Suppressor macrophage (primary cell): ENCODE data around the gene DEGS1.

Source experiments
- DNase-seq, 4 experiments: peaks; one replicate each; pipeline ENCODE4 v3.0.0-alpha.2; 2020 to 2022

Gene DEGS1

GRCh38 chr1:224216382-224216781 is 33.3 kb downstream of the DEGS1 start:
- DNase-seq = no peak

DNA sequence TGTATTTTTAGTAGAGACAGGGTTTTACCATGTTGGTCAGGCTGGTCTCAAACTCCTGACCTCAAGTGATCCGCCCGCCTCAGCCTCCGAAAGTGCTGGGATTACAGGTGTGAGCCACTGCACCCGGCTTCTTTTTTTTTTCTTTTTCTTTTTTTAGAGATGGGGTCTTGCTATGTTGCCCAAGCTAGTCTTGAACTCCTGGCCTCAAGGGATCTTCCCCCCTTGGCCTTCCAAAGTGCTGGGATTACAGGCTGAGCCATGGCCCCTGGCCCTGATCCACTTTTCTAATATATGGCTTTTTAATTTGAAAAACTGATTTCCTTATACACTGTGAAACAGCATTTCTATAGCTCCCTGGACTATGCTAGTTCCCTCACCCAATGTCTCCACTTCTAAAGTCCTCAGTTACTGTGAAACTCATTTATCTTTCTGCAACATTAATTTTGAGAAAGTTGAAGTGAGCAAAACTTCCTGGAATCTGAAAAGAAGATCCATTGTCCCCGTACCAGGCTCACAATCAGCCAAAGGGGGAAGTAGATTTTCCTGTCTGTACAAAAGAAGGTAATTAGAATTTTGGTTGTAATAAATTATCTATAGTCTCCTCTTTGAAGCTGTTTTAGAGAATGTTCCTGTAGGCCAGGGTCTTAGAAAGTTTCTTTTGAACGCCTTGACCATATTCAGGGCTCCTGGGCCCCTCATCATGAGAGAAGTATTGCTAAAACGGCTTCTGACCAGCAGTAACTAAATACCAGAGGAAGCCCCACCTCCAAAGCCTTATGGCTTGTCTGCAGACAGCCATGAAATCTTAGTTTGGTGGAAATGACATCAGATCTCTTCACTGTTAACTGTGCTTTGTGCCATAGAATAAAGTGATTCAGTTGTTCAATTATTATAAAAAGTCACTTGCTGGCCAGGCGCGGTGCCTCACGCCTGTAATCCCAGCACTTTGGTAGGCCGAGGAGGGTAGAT is 34.9 kb downstream of the DEGS1 start:
- peak in 3 of 4 experiments; percentile 29 to 49 (median 34) for DNase-seq

GRCh38 chr1:224219011-224219611 is 36.1 kb downstream of the DEGS1 start:
- no peak for DNase-seq

GRCh38 chr1:224219612-224220059 is 36.6 kb downstream of the DEGS1 start:
- no peak for DNase-seq

DNA sequence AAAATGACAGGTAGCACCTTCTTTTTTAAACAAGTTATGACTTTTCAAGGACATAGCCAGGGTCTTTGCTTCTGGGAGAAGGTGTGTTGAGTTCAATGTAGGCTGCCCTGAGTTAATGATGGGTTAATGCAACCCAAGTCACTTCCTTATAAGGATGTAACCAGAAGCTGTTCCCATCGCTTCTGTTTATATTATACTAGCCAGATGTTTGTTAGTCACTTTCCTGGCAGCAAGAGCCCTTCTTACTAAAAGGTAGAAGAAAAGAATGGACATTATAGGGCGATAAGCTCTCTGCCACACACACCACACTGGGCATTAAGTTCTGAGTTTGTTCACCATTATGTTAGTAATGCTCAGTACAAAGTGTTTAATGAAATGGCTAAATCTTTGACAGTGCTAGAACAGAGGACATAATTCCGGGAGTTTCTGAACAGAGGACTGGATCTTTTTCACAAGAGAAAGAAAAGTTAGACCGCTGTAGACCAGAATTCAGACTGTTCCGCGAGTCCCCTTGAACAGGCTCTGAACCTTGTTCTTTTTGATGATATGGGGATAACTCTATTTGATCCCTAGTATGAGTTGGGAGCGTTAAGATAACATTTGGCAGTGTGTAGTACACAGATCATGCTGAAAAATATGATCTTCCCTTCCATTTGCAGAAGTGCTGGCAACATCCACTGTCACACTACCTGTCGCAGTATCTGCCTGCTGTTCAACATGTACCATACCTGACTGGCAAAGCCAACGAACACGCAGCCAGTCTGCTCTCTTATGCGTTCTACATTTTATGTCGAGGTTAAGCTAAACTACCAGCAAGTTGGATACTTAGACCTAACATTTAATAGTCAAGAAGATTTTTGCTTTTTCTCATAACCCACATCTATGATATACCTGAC is 41.0 kb downstream of the DEGS1 start:
- peak in 2 of 4 experiments; percentile 26 to 31 for DNase-seq

DNA sequence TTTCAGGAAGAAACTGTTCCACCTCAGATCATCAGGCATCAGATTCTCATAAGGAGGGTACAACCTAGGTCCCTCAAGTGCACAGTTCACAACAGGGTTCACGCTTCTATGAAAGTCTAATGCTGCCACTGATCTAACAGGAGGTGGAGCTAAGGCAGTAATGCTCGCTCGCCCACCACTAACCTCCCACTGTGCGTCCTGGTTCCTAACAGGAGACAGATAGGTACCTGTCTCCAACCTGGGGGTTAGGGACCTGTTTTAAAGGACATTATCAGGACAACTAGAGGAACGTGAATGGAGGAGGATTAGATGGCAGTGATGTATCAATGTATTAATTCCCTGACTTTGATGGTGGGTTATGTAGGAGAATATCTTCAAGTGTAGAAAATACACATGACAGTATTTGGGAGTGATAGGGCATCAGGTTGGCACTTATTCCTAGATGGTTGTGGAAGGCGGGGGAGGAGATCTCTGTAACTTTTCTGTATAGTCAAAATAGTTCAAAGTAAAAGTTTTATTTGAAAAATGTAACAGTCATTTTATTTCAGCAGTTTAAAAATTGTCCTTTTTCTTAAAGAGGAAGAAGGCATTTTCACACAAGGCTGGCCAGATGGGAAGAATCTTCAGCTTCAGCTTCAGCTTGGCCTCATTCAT is 43.9 kb downstream of the DEGS1 start:
- no peak for DNase-seq

DNA sequence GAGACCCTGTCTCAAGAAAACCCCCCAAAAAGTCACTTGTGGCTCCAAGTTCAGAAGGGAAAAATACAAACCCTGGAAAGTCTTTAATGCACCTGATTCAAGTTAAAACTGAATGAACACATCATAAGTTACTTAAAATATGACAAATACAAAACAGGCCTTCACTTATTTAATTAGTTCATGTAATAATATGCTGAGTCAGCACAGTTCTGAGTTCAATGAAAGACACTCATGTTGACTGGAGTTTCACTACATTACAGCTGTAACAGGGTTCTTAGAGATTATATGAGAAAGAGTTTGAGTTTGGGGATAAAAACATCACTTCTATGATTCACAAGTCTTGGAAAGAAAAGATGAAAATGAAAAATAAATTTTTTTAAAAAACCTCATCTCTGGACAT is 51.0 kb downstream of the DEGS1 start:
- DNase-seq = no peak

DNA sequence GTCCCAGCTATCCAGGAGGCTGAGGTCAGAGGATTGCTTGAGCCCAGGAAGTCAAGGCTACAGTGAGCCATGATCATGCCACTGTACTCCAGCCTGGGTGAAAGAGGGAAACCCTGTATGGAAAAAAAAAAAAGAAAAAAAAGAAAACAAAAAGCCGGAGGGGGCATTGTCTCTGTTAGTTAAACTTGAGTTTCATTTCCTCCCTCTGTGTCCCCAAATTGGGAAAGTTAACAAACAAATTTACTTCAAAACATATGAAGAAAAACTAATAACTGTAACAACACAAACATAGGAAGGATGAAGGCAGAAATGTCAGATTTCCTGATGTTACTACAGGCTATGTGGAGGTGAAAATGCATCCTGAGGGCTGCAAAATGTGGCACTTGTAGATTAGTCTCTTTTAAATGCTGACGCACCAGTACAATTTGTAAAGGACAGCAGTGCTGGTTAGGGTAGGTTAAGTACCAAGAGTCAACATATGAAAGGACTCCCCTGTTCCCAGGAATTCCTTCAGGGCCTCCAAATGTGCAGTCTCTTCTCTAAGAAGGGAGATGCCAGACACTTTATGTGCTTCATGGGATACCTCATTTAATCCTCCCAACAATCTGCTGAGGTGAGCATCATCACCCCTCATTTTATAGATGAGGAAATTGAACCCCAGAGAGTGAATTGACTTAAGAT is 52.9 kb downstream of the DEGS1 start:
- peak in 1 of 4 experiments; percentile 59 for DNase-seq

DNA sequence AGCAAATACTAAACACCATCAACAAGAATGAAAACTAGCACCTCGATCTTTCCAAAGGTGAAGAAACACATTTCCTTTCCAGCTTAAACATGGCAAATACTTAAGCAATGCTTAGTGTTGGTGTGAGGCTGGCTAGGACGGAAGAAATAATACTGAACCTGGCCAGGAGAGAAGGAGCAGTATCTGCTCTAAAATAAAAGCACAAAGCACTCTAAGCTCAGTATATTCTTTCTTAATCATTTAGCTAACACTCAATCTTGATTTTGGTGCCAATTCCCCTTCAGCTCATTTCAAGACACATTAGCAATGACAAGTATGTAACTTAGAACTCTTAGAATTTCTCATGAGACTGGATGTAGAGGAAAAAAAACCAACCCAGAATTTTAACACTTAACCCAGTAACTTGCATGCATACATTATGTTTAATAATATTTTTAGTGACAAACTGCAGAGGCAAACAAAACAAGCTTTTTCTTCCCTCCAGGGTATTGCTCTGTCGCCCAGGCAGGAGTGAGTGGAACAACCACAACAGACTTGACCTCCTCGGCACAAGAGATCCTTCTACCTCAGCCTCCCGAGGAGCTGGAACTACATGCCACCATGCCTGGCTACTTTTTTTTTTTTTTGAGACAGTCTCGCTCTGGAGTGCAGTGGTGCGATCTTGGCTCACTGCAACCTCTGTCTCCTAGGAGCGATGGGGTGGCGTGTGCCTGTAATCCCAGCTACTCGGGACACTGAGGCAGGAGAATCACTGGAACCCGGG is 54.3 kb downstream of the DEGS1 start:
- DNase-seq = no peak

DNA sequence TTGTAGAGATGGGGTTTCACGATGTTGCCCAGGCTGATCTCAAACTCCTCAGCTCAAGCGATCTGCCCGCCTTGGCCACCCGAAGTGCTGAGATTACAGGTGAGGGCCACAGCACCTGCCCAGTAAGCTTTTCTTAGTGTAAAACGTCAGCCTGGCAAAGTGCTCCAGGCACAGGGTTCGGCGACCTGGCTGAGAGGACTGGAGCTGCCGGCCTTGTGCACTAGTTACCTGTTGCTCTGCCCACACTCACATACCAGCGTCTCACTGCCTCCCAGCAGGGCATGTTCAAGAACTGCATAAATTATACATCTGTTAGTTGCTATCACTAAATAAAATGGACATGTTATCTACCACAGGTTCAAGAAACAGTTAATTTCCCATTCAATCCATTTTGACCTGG is 55.2 kb downstream of the DEGS1 start:
- no peak for DNase-seq

DNA sequence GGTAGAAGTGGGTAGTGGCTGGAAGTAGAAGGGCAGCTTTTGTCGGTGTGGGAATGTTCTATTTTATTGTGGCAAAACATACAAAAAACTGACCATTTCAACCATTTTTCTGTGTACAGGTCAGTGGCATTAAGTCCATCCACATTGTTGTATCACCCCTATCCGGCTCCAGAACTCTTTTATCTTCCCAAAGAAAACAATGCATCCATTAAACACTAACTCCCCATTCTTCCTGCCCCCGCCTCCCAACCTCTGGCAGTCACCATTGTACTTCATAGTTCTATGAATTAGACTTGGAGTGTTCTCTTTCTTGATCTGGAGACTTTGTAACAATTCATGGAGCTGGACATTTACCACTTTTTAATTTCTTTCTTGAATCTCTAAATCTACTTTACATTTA is 55.7 kb downstream of the DEGS1 start:
- DNase-seq = no peak
